HG02981 (cell line): ENCODE data around the gene TMEM39B.
"Not testable (repeated sequence)": the region's sequence is repeated elsewhere in the genome, so short reads cannot be mapped to it uniquely, and the experiment has no call there.

Experiments
- ATAC-seq: cut with Tn5 transposase; IDR thresholded peaks from one replicate; pipeline ENCODE4 v1.9.1; 2021; ENCODE audit warnings: mild to moderate bottlenecking, moderate library complexity; ENCODE audit not compliant: unreplicated experiment

The TMEM39B gene

DNA sequence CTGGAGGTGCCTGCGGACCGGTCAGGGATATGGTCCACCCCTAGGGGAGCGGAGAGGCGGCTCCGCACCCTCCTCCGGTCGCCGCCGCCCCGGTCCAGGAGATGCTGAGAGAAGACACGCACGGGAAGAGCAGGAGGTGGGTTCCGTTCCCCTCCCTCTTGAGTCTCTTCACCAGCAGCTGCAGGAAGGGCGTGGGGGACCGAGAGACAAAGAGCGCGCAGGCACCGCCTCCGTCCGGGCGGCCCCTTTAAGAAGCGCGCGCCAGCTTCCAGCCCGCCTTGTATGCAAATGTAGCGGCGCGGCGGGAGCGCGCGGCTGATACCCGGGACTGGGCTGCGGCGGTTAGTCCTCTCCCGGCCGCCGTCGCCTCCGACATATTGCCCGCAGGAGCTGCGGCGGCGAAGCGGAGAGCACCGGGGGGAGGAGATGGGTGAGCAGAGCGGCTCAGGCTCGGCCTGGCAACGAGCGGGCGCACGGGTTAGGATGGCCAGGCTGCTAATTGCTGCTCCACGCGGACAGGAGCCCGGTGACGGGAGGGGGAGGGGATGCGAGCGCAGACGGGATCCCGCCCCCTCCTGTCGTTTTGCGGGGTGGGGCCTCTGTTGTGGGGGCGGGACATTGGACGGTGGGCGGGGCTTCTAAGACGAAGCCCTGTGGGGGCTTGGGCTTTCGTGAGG, at the start of gene TMEM39B:
Gene TMEM39B (plus strand): TSS at position 318 of the 677 bp plus-strand sequence. CDS start 109 bp downstream, at position 427.
- peak; percentile 83 for ATAC-seq

DNA sequence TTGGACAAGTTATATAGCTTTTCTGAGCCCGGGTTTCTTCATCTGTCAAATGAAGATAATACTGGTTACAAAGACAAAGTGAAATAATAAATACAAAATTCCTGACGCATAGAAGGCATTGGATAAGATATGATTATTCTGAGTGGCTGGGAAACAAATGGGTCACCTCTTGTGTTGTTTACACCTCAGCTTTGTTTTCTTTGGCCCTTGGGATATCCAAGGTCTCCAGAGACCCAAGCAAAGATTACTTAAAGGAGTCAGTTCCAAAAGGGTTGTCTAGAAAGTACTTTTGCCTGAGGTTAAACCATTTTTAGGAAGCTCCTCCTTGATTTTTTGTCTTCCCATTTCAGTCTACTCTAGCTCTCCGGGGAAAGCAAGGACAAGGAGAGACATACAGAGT, 49.4 kb upstream of the TMEM39B start:
- ATAC-seq: no peak

DNA sequence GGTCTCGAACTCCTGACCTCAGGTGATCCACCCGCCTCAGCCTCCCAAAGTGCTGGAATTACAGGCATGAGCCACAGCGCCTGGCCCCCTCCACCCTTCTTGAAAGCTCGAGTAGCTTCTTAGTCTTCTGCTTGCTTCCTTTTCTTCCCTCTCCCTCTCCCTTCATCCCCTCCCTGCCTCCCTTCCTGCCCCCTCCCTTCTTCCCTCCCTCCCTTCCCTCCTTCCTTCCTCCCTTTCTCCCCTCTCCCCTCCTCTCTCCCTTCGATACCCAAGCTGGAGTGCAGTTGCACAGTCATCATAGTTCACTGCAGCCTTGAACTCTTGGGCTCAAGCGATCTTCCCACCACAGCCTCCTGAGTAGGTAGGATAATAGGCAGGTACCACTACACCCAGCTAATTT, 47.2 kb upstream of the TMEM39B start:
- no peak for ATAC-seq

DNA sequence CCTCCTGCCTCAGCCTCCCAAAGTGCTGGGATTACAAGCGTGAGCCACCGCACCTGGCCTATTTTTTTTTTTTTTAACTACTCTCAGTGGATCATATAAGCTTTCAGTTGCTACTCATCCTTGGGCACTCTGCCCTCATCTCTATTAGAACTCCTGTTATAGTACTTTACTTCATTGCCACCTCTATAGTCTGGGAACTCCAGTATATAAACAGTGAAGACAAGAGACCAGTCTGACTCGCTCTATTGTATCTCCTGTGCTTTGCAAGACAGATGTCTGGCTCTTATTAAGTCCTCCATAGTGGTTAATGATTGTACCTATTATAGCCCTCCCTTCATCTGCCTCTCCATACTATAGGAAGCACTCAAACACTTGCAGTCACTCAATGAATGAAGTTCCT, 44.0 kb upstream of the TMEM39B start:
- ATAC-seq: no peak

DNA sequence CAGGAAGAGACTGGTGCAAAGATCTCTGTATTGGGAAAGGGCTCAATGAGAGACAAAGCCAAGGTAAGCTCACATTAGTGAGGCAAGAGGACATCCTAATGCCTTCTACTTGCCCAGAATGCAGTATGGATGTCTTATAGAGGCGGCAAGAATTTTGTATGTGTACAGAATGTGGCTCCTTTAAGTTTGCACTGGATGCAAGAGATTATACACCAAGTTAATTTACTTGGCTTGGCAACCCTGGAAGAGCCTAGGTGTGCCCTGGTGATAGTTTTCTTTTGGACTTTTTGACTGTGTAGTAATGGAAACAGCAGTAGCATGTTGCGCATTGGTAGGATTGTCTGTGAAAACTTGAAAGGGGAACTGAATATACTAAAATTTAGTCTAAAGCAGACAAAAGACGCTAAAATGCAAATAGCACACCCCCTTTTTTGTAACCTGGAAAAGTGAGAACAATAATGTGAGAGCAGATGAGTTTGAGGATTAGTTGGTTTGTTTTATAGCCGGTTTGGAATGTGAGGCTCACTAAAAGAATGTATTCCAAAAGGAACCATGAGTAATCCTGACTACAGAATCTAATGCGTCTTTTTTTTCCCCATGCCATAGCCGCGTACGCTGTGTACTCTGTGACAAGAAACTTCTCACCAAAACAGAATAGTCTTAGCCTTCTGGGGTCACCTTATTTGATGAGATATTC, 41.0 kb upstream of the TMEM39B start:
- ATAC-seq: no peak

DNA sequence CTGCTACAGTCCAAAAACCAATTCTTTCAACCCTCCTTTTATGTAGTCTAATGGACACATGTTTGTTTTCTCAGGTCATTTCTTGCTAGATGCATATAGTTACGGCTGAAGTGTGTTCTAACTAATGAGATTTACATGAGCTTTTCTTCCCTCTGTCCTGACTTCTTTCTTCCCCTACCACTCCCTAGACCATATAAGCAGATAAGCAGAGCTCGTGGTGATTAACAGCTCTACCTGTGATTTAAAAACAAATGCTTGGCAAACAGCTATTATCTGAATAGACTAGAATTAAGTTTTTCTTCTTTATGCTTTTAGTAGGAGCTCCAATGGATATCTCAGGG, 40.5 kb upstream of the TMEM39B start:
- ATAC-seq: no peak

DNA sequence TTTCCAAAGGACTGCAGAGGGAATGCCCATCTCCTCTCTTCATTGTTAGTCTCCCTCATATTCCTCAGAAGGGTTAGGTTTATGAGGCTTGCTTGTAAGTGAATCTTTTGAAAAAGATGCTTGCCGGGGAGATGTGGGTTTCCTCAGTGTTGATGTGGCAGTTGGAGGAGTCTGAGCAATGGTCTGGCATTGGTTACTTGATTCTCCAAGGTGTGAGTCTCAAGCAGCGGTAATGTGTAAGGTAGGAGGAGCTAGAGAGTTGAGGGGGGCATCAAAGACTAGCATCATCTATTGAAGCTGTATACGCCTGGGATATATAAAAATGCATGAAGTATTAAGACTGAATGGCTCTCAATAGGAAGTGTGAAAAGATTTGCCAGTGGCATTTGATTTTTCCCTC, 37.6 kb upstream of the TMEM39B start:
- ATAC-seq: no peak

DNA sequence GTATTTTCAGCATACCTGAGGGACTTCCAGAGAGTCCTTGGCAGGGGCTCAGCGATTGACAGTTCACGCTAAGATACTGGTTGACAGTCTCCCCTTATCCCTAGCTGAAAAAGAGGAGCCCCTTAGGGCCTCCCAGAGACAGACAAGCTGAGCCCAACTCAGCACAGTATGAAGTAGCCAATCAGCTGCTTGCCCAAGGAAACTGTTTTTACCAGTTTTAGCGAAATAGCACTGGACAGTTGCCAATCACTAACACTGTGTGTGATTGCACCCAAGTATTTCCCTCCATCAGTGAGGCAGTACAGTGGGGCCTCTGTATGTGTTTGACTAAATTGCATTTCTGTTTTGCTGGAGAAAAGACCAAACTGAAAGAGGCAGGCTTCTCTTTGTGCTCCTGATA, 32.0 kb upstream of the TMEM39B start:
- no peak for ATAC-seq

DNA sequence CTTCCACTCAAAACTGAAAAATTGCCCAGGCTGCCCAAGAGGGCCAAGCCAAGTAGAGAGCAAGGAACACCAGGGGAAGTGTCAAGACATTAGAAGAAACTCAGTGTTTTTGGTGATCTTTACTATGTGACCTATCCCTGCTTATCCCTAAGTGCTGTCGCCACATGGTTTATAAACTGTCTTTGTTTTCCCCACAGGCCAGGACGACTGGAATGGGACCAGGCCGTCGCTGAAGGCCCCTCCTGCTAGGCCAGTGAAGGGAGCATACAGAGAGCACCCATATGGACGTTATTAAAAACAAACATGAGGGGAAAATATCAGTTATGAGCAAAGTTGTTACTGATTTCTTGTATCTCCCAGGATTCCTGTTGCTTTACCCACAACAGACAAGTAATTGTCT, 30.4 kb upstream of the TMEM39B start:
- no peak for ATAC-seq

DNA sequence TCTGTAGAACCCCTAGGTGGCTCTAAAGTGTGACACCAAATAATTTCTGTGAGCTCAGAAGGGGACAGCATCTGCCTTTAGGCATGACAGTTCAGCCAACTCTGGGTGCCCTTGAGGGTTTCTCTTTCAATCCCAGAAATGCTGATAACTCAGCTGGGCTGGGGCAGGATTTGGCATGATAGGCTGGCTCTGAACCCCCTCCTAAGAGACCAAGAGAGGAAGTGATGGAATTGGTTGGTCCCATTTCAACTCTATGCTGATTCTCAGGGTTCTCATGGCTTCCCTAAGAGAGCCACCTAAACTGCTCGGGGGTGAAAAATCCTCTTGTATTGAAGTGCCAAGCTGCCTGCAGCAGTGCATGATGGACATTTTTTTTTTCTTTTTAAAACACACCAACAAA, 28.5 kb upstream of the TMEM39B start:
- no peak for ATAC-seq

DNA sequence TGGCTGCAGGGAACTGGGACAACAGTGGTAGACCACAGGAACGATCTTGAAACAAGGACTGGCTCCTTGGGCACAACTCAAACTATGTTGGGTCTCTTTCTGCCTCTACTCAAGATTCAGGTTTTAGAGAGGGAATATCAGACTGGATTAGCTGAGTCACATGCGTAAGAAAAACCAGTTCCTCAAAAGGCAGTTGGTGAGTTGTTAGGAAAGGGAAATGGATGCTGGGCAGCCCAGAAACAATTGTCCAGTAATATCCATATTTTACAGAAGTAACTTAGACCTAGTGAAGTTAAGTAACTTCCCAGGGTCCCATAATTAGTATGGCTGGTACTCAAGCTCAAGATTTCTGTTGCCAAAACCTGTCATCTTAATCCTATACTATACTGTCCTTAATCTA, 27.0 kb upstream of the TMEM39B start:
- ATAC-seq: no peak

DNA sequence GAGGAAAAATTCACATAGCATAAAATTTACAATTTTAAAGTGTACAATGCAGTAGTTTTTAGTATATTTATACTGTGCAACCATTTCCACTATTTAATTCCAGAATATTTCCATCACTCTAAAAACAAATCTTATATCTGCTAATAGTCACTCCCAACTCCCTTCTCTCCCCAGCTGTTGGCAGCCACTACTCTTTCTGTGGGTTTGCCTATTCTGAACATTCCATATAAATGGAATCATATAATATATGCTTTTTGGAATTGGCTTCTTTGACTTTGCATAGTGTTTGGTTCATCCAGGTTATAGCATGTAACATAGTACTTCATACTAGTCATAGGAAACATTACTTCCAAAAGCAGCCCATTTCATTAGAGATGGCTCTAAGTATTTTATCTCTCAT, 25.0 kb upstream of the TMEM39B start:
- ATAC-seq: no peak

DNA sequence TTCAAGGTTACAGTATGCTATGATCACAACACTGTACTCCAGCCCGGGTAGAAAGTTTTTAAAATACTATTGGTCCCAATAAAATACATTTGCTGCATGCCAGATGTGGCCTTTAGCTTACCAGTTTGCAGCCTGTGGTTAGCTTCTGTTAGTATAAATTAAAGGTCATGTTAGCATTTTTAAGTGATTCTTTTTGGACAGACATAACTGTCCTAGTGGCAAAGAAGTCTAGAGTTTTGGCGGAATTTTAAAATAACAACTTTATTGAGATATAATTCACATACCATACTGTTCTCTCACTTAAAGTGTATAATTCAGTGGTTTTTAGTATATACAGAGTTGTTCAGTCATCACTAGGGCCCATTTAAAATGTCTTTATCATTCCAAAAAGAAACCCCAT, 24.3 kb upstream of the TMEM39B start:
- no peak for ATAC-seq

DNA sequence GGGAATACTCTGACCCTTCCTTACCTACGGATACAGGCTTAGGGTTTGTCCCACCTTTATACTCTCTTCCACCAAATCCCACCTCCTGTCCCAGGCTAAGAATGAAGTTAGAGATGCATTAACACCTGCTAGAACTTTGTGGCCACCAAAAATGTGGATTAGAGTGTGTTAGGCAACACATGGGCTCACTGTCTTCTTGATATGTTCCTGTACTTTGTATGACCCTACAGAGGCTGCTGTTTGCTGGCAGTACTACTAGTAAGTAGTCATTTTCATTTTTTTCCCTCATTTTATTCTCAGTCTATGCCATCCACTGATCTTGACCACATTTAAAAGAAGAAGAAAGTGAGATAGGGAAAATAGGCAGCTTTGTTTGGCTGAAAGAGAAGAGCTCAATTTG, 21.0 kb upstream of the TMEM39B start:
- no peak for ATAC-seq

DNA sequence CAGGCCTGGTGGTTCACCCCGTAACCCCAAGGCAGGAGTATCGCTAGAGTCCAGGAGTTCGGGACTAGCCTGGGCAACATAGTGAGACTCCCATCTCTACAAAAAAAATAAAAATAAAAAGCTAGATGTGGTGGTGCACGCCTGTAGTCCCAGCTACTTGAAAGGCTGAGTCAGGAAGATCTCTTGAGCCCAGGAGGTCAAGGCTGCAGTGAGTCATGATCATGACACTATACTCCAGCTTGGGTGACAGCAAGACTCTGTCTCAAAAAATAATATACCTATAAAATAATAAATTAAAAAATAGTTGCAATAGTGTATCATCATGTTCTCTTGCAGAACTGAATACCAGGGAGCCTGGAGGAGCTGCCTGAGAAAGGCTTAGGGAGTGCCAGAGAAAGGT, 19.9 kb upstream of the TMEM39B start:
- no peak for ATAC-seq

DNA sequence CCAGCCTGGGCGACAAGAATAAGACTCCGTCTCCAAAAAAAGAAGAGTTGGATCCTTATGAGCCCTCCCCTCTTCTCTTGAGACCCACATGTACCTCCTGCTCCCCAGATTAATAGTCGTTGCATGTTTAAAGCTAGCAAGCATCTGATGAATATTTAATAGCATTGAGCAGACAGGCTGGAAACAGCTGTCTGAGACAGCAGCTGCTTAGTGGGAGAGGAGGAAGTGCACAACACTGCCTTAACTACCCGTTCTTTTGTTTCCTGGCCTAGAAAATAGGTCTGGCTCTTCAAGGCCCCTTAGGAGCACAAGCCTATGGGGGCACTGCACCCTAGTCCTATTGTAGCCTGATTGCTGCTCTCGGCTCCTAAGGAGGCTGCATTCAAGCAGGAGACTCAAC, 17.3 kb upstream of the TMEM39B start:
- ATAC-seq: no peak

DNA sequence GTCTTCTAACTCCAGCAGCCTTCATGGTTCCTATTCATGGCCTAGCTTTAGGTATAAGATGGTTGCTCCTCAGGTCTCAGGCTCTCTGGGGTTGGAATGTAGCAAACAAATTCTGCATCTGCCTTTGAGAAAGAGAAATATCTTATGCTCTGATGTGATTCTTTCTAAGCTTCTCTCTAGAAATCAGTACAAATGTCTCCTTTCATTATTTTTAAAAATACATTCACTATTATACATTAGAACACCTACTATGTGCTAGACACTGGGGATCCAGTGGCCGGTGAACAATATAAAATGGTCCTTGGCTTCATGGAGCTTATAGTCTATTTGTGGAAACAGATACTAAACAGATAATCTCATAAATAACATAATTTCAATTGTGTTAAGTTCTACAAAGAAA, 16.1 kb upstream of the TMEM39B start:
- no peak for ATAC-seq

DNA sequence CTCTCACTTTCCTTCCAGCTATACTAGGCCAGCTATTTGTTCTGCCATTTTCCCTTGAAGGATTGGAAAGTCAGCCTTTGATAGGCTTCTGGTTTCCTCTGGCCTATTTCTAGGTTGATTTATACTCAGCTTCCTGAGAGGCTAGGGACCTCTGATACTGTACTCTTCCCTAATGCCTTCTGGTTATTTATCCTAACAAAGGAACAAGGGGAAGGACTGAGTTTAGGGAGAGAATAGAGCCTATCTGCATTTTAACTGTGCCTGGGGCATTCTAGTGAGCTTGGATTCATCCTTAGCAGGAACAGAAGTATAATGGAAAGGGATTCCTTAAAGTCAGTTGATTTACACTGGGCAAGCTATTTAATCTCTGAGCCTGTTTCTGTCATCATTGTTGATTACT, 11.8 kb upstream of the TMEM39B start:
- no peak for ATAC-seq

DNA sequence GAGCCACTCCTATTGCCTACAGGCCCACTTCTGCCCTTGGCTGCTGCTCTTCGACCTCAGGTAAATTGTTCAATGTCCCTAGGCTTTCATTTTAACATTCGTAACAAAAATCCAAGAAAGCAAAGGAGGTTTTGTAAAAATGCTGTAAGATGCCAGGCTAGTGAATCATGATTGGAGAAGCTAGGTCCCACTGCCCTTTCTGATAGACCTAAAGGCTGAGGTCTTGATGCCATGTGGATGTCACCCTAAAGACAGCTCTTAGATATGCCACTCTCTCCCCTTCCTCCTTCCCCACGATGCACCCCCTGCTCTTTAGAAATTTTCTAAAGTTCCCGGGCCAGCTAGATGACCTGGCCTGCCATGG, 9.9 kb upstream of the TMEM39B start:
- no peak for ATAC-seq

DNA sequence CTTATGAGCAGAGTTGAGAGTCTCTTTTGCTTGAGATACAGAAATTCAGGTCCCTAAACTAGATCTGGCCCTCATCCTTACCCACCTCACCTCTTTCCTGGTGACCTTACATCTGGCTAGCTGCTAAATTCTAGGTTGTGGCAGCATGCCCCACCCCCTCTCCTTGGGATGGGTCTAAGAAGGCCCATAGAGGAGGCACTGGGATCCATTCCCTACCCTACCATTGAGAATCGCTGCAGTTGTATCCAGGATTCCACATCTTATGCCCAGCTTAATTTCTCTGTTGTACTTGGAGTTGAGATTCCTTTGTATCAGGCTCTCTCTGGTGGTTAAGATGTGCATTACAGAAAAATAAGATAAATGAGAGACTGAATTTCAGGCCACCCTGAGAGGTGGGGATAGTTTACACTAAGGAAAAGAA, 9.5 kb upstream of the TMEM39B start:
- no peak for ATAC-seq

DNA sequence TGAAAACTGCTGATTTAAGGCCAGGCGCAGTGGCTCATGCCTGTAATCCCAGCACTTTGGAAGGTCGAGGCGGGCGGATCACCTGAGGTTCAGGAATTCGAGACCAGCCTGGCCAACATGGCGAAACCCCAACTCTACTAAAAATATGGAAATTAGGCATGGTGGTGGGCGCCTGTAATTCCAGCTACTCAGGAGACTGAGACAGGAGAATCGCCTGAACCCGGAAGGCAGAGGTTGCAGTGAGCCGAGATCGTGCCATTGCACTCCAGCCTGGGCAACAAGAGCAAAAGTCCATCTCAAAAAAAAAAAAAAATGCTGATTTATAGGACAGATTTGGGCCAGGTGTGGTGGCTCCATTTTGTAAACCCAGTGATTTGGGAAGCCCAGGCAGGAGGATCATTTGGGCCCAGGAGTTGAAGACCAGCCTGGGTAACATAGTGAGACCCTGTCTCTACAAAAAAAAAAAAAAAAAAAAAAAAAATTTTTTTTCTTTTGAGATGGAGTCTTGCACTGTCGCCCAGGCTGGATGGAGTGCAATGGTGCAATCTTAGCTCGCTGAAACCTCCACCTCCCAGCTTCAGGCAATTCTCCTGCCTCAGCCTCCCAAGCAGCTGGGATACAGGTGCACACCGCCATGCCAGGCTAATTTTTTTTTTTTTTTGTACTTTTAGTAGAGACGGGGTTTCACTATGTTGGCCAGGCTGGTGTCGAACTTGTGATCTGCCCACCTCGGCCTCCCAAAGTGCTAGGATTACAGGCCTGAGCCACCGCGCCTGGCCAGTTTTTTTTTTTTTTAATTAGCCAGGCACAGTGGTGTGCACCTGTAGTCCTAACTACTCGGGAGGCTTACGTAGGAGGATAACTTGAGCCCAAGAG, 6.9 kb upstream of the TMEM39B start:
- ATAC-seq: not testable (repeated sequence)

DNA sequence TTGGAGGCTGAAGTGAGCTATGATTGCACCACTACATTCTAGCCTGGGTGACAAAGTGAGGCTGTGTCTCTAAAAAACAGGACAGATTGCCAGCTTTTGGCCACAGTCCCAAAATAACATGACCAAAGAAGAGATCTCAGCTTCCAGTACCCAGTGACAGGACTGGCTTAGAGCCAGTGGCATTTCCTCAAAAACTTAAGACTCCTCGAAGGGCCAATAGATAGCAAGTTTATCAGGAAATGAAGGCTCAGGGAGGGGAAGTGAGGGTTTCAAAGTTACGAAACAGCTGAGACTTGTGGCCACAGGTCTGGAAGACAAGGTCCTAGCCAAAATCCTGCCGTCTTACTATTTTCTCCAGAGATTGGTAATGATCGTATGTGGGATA, 6.3 kb upstream of the TMEM39B start:
- ATAC-seq: no peak
